Mesothelial cell of epicardium (in vitro differentiated cells): Measurements from ENCODE around the gene SLC16A10. TPM values are rescaled to one million over a fixed set of nuclear protein-coding genes. Genes with fewer than 3 reads are reported as not detected.
"Not testable (repeated sequence)": the region's sequence is repeated elsewhere in the genome, so short reads cannot be mapped to it uniquely, and the experiment has no call there.

ENCODE experiments used
- DNase-seq, 2 experiments: peaks; one replicate each; pipeline ENCODE4 v3.0.0; 2021; ENCODE audit warnings: low spot score in 2 of 2; ENCODE audit not compliant: unreplicated experiment in 2 of 2
- H3K27ac Mint-ChIP-seq: 2 replicates; pipeline ENCODE4 v1.8.0; 2021; ENCODE audit warnings: mixed read lengths
- H3K27me3 Mint-ChIP-seq: 2 replicates; pipeline ENCODE4 v1.8.0; 2021; ENCODE audit warnings: low read depth, mixed read lengths
- H3K36me3 Mint-ChIP-seq: 2 replicates; pipeline ENCODE4 v1.8.0; 2021; ENCODE audit warnings: mixed read lengths
- H3K4me1 Mint-ChIP-seq: 2 replicates; pipeline ENCODE4 v1.8.0; 2021; ENCODE audit warnings: mixed read lengths
- H3K4me3 Mint-ChIP-seq: 2 replicates; pipeline ENCODE4 v1.8.0; 2021; ENCODE audit warnings: mild to moderate bottlenecking, moderate library complexity, mixed read lengths
- H3K9me3 Mint-ChIP-seq: 2 replicates; pipeline ENCODE4 v1.8.0; 2021; ENCODE audit warnings: mixed read lengths
- total RNA-seq: library from RNA; stranded (reverse); gene quantifications from 3 replicates; pipeline ENCODE4 v1.2.1, GENCODE V29; 2021
- TF ChIP-seq, protein P1 (sequence below): fragments of 200-600 bp; sonication (generic); IDR thresholded peaks from one replicate; pipeline ENCODE4 v1.5.0; 2021; ENCODE audit warnings: antibody characterized with exemption; ENCODE audit not compliant: unreplicated experiment

The SLC16A10 gene
- total RNA-seq, 1 donor from 2014 or later = 18.0 TPM

DNA sequence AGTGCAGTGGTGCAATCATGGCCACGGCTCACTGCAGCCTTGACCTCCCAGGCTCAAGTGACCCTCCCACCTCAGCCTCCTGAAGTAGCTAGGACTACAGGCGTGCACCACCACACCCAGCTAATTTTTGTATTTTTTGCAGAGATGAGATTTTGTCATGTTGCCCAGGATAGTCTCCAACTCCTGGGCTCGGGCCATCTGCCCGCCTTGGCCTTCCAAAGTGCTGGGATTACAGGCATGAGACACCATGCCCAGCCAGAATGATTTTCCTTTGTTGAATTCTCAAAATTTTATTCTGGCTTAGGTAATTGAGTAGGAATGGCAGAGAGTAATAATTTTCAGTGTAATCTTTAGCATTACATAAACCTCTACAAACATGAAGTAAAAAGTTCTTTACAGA, 37.1 kb downstream of the SLC16A10 start:
- Mint-ChIP-seq H3K4me1 (peaks cover 8% of the 10 kb centered on the region), H3K27ac (no peak overlapping the region), H3K36me3 (no peaks in the 10 kb centered on the region), H3K27me3 (no peaks in the 10 kb centered on the region), H3K4me3 (no peak overlapping the region), H3K9me3 (no peaks in the 10 kb centered on the region)
- TF ChIP-seq, protein P1, sequence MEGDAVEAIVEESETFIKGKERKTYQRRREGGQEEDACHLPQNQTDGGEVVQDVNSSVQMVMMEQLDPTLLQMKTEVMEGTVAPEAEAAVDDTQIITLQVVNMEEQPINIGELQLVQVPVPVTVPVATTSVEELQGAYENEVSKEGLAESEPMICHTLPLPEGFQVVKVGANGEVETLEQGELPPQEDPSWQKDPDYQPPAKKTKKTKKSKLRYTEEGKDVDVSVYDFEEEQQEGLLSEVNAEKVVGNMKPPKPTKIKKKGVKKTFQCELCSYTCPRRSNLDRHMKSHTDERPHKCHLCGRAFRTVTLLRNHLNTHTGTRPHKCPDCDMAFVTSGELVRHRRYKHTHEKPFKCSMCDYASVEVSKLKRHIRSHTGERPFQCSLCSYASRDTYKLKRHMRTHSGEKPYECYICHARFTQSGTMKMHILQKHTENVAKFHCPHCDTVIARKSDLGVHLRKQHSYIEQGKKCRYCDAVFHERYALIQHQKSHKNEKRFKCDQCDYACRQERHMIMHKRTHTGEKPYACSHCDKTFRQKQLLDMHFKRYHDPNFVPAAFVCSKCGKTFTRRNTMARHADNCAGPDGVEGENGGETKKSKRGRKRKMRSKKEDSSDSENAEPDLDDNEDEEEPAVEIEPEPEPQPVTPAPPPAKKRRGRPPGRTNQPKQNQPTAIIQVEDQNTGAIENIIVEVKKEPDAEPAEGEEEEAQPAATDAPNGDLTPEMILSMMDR = no peak
- no peak for DNase-seq

DNA sequence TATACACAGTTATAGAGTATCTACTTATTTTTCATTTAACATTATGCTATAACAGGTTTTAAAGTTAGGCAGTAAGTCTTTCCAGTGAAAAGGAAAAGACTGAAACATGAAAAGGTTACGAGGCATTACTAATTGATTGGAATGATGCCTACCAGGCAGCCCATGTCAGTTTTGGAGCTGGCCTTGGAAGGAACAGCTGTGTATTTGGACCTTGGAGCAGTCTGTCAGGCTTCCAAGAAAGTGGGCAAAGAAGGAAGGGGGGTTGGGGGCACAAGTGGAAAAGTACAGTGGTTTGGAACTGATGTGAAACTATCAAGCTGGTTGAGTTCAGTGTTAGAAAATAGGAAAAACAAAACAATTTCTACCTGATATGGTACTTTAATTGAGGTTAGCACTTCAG, 41.7 kb downstream of the SLC16A10 start:
- no peak for DNase-seq
- Mint-ChIP-seq H3K4me3 (no peak overlapping the region), H3K36me3 (no peaks in the 10 kb centered on the region), H3K27me3 (no peaks in the 10 kb centered on the region), H3K9me3 (no peaks in the 10 kb centered on the region), H3K27ac (no peak overlapping the region), H3K4me1 (peaks cover 7% of the 10 kb centered on the region)
- TF ChIP-seq, protein P1 = no peak

GRCh38 chr6:111131018-111131417, 43.7 kb downstream of the SLC16A10 start:
- not testable (repeated sequence) for H3K27me3 Mint-ChIP-seq, H3K27ac Mint-ChIP-seq, H3K4me1 Mint-ChIP-seq

GRCh38 chr6:111132669-111133068, 45.4 kb downstream of the SLC16A10 start:
- not testable (repeated sequence) for H3K27me3 Mint-ChIP-seq, H3K4me1 Mint-ChIP-seq, H3K27ac Mint-ChIP-seq, H3K9me3 Mint-ChIP-seq, DNase-seq, H3K36me3 Mint-ChIP-seq, H3K4me3 Mint-ChIP-seq

More at GRCh38 chr6:111131018-111131417, 43.7 kb downstream of the SLC16A10 start:
- H3K36me3 Mint-ChIP-seq, H3K9me3 Mint-ChIP-seq, DNase-seq, H3K4me3 Mint-ChIP-seq: not testable (repeated sequence)

- not testable (repeated sequence) for H3K4me3 Mint-ChIP-seq, H3K27ac Mint-ChIP-seq, H3K36me3 Mint-ChIP-seq, H3K27me3 Mint-ChIP-seq, H3K9me3 Mint-ChIP-seq, DNase-seq
- peaks cover 23% of the 10 kb centered on the region for H3K4me1 Mint-ChIP-seq
These were observed 47.0 kb downstream of the SLC16A10 start for GRCh38 chr6:111134236-111134869.

DNA sequence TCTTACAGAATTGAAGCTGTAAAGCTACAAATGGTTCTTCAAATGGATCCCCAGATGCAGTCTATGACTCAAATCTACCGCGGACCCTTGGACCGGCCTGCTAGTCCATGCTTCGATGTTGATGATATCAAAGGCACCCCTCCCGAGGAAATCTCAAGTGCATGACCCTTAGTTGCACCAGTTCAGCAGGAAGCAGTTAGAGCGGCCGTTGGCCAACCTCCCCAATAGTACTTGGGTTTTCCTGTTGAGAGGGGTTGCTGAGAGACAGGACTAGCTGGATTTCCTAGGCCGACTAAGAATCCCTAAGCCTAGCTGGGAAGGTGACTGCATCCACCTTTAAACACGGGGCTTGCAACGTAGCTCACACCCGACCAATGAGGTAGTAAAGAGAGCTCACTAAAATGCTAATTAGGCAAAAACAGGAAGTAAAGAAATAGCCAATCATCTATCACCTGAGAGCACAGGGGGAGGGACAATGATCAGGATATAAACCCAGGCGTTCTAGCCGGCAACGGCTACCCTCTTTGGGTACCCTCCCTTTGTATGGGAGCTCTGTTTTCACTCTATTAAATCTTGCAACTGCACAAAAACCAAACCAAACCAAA, 50.3 kb downstream of the SLC16A10 start:
- not testable (repeated sequence) for H3K27me3 Mint-ChIP-seq, H3K4me3 Mint-ChIP-seq, H3K9me3 Mint-ChIP-seq, H3K36me3 Mint-ChIP-seq, H3K27ac Mint-ChIP-seq, DNase-seq
- H3K4me1 Mint-ChIP-seq = peaks cover 16% of the 10 kb centered on the region

DNA sequence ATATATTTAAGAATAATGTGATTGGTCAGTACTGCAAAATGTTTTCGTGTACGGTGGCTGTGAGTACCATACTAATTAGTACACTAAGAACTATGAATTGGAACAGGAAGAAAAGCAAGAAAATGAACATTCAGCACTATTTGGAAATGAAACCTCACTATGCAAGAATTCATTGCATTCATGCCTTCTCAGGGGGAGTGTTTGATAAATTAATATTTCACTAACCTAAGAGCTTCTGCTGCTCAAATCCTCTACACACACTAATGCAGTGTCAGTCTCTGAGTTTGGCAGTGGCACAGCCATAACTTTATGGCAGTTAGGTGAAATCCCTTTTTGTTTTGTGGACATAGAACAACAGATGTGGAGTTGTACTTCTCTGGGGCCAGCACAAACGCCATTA, 60.1 kb downstream of the SLC16A10 start:
- peak overlapping the region; percentile 52 for H3K27ac Mint-ChIP-seq
- no peaks in the 10 kb centered on the region for H3K27me3 Mint-ChIP-seq
- no peak overlapping the region for H3K4me3 Mint-ChIP-seq
- H3K36me3 Mint-ChIP-seq = peaks cover 7% of the 10 kb centered on the region
- no peak for DNase-seq
- TF ChIP-seq, protein P1 = no peak
- peaks cover 9% of the 10 kb centered on the region for H3K9me3 Mint-ChIP-seq
- peaks cover 22% of the 10 kb centered on the region for H3K4me1 Mint-ChIP-seq
